B cell (primary cell): Measurements from ENCODE around the gene TCL1A. TPM values are rescaled to one million over a fixed set of nuclear protein-coding genes. Genes with fewer than 3 reads are reported as not detected.

Experiments used
- ATAC-seq: fragments of 200-7000 bp; cut with Tn5 transposase; one replicate; pipeline ENCODE4 v1.10.0; 2021; ENCODE audit warnings: low read depth, mild to moderate bottlenecking, moderate number of reproducible peaks, moderate library complexity
- CTCF ChIA-PET: fragments of 350-600 bp; sonication (Branson Sonifier 250); formaldehyde crosslinking; loops from one replicate; lab custom pipeline; 2021; ENCODE audit warnings: antibody characterized with exemption, inconsistent platforms; lab: Charles Lee
- POLR2A ChIA-PET: fragments of 350-600 bp; sonication (Branson Sonifier 250); formaldehyde crosslinking; loops from one replicate; lab custom pipeline; 2021; ENCODE audit warnings: antibody characterized with exemption; lab: Charles Lee
- DNase-seq: peaks from one replicate; pipeline ENCODE4 v3.0.0; 2013
- H2AFZ ChIP-seq: 2 replicates; pipeline ENCODE4 v1.6.1; 2012; ENCODE audit warnings: mild to moderate bottlenecking, low read depth, low read length; ENCODE audit not compliant: insufficient read depth, poor library complexity, severe bottlenecking
- H3K27ac ChIP-seq, 2 donors: 1 replicate in 1 of 2; 2 replicates in 1 of 2; pipeline ENCODE4 v1.5.1; 2012 to 2013; ENCODE audit warnings: low read length in 2 of 2, mild to moderate bottlenecking in 2 of 2, moderate library complexity in 1 of 2
- H3K27me3 ChIP-seq, 4 experiments: fragments of 200-600 bp in 1 of 4; sonication (generic) in 1 of 4; replicated peaks in 1 of 4; 1 replicate in 2 of 4; 2 replicates in 2 of 4; pipeline versions ENCODE4 v1.6.1 to v1.7.0; 2013 to 2016; ENCODE audit warnings: low read length in 3 of 4, mild to moderate bottlenecking in 2 of 4, mixed read lengths in 1 of 4, moderate library complexity in 1 of 4; ENCODE audit not compliant: insufficient read depth in 4 of 4, control insufficient read depth in 3 of 4; ENCODE audit errors: control extremely low read depth in 1 of 4
- H3K36me3 ChIP-seq, 2 experiments: replicated peaks in 1 of 2; 1 replicate in 1 of 2; 2 replicates in 1 of 2; pipeline versions ENCODE4 v1.6.1 to v1.7.1; 2013; ENCODE audit warnings: low read length in 1 of 2; ENCODE audit not compliant: insufficient read depth in 2 of 2, control insufficient read depth in 1 of 2; ENCODE audit errors: control extremely low read depth in 1 of 2, extremely low read depth in 1 of 2
- H3K4me1 ChIP-seq, 2 donors: fragments of 200-600 bp in 1 of 2; sonication (generic) in 1 of 2; 1 replicate in 1 of 2; 2 replicates in 1 of 2; pipeline versions ENCODE4 v1.5.1 to v1.6.1; 2013 to 2017; ENCODE audit warnings: low read length in 2 of 2; ENCODE audit not compliant: control insufficient read depth in 2 of 2, insufficient read depth in 2 of 2
- H3K4me2 ChIP-seq: replicated peaks from 2 replicates; pipeline ENCODE3; 2012; ENCODE audit warnings: mild to moderate bottlenecking, low read depth, low read length; ENCODE audit not compliant: poor library complexity, severe bottlenecking
- H3K4me3 ChIP-seq, 5 experiments: fragments of 200-600 bp in 1 of 5; sonication (generic) in 1 of 5; 1 replicate in 3 of 5; 2 replicates in 2 of 5; pipeline versions ENCODE4 v1.5.1 to v1.7.0; 2011 to 2016; ENCODE audit warnings: low read length in 4 of 5, mild to moderate bottlenecking in 4 of 5, low read depth in 2 of 5, control low read depth in 1 of 5, moderate library complexity in 1 of 5; ENCODE audit not compliant: insufficient read depth in 1 of 5; ENCODE audit errors: control extremely low read depth in 1 of 5, extremely low read depth in 1 of 5
- H3K79me2 ChIP-seq: fragments of 200-600 bp; sonication (generic); one replicate; pipeline ENCODE4 v1.6.0; 2016; ENCODE audit warnings: low read length; ENCODE audit not compliant: control insufficient read depth, insufficient read depth
- H3K9ac ChIP-seq: fragments of 200-600 bp; sonication (generic); 2 replicates; pipeline ENCODE4 v1.6.1; 2017; ENCODE audit warnings: mild to moderate bottlenecking, low read length, moderate library complexity
- H3K9me3 ChIP-seq, 3 donors: one replicate each; pipeline versions ENCODE4 v1.6.1 to v1.7.1; 2013; ENCODE audit warnings: low read length in 2 of 3; ENCODE audit not compliant: control insufficient read depth in 2 of 3, insufficient read depth in 1 of 3; ENCODE audit errors: control extremely low read depth in 1 of 3
- H4K20me1 ChIP-seq: 2 replicates; pipeline ENCODE4 v1.6.0; 2012; ENCODE audit warnings: mild to moderate bottlenecking, low read length; ENCODE audit not compliant: insufficient read depth, control insufficient read depth, poor library complexity, severe bottlenecking
- H3K27ac Mint-ChIP-seq: one replicate; pipeline ENCODE4 v1.8.0; 2021; ENCODE audit warnings: mixed read lengths
- H3K27me3 Mint-ChIP-seq: one replicate; pipeline ENCODE4 v1.8.0; 2021; ENCODE audit warnings: mixed read lengths
- H3K4me1 Mint-ChIP-seq: one replicate; pipeline ENCODE4 v1.8.0; 2021; ENCODE audit warnings: mixed read lengths
- H3K4me3 Mint-ChIP-seq: one replicate; pipeline ENCODE4 v1.8.0; 2021; ENCODE audit warnings: mixed read lengths
- H3K9me3 Mint-ChIP-seq: one replicate; pipeline ENCODE4 v1.8.0; 2022; ENCODE audit warnings: mixed read lengths; ENCODE audit not compliant: insufficient read depth
- CTCF ChIP-seq: fragments of 200-600 bp; IDR thresholded peaks from one replicate; pipeline ENCODE4 v1.8.0; 2022; ENCODE audit warnings: antibody characterized with exemption, mild to moderate bottlenecking
- EZH2 ChIP-seq: IDR thresholded peaks from 2 replicates; pipeline ENCODE4 v1.6.1; 2012; ENCODE audit warnings: borderline replicate concordance, low read depth, mild to moderate bottlenecking, moderate library complexity, low read length; ENCODE audit not compliant: insufficient read depth, poor library complexity, severe bottlenecking
- WGBS: methylation state at CpG from one replicate; pipeline ENCODE4 v1.1.5; 2013; ENCODE audit warnings: missing lambda C conversion rate; ENCODE audit not compliant: insufficient coverage; 5-methylcytosine and 5-hydroxymethylcytosine counted together
- intact Hi-C: fragments of 100-400 bp; cut with micrococcal nuclease; formaldehyde crosslinking; loops from one replicate; pipeline ENCODE4 v1.10.0; 2022
- polyA plus RNA-seq: library from polyadenylated mRNA; depleted of rRNA; stranded (reverse); fragments of >200 nt; gene quantifications from 2 replicates; pipeline ENCODE4 v1.2.3, GENCODE V29; 2012
- total RNA-seq, 2 donors: library from RNA; stranded (reverse); fragments of 120-200 nt in 1 of 2; gene quantifications; 1 replicate in 1 of 2; 2 replicates in 1 of 2; pipeline versions ENCODE4 v1.2.3 to v1.2.4, GENCODE V29; 2013 to 2022

TCL1A gene
- total and polyA plus RNA-seq, 2 donors (not counting 1 experiment from before 2014, with no cell fraction given): 272 to 770 TPM

GRCh38 chr14:95725685-95726336 lies 11.9 kb upstream of the TCL1A start:
- Histone ChIP-seq H3K4me1 (peaks cover 66 to 69% of the 10 kb centered on the region in 2 donors), H2AFZ (no peak overlapping the region), H4K20me1 (no peaks in the 10 kb centered on the region), H3K27me3 (no peaks in the 10 kb centered on the region), H3K36me3 (peaks cover 4 to 6% of the 10 kb centered on the region in 2 experiments), H3K27ac (peak overlapping the region; percentile 59 to 74), H3K4me2 (peak overlapping the region; percentile 56), H3K79me2 (peaks cover 83% of the 10 kb centered on the region), H3K9me3 (peaks cover 0 to 10% (median 5%) of the 10 kb centered on the region in 3 donors), H3K9ac (peak overlapping the region; percentile 40), H3K4me3 (peak overlapping the region in 4 of 5 experiments; percentile 3 to 45 (median 32))
- Mint-ChIP-seq H3K27ac (peak overlapping the region; percentile 90), H3K4me3 (peak overlapping the region; percentile 68), H3K27me3 (peaks cover 30% of the 10 kb centered on the region), H3K4me1 (peaks cover 67% of the 10 kb centered on the region), H3K9me3 (peaks cover 6% of the 10 kb centered on the region)
- no peak for TF ChIP-seq CTCF
- no peak for TF ChIP-seq EZH2
- DNase-seq (peak; percentile 78), ATAC-seq (peak; percentile 91)
- intact Hi-C loops: loop anchor here (1.0 to 5.0 kb wide), 2 partner anchors 48 to 59 kb away; no protein-coding TSS in a partner anchor
- 8% methylated on average over 3 of the region's 5 CpGs for WGBS
- CTCF ChIA-PET: interaction anchor here (0.6 to 4.2 kb wide), 9 partner anchors 9 to 161 kb away, joined by 3 to 33 read pairs (median 5); no protein-coding TSS in a partner anchor
- POLR2A ChIA-PET: interaction anchor here (0.7 to 2.1 kb wide), 6 partner anchors 11 to 61 kb away, joined by 3 to 9 read pairs (median 6); partner anchors contain the start of gene TCL1A
